Neural cell (in vitro differentiated cells): ENCODE results near the gene GPR158. TPM values are rescaled to one million over a fixed set of nuclear protein-coding genes. Genes with fewer than 3 reads are reported as not detected.

Experiments
- H2AFZ ChIP-seq: fragments of 200-600, 300-800 bp; sonication (generic), shearing (Covaris generic); 2 replicates; pipeline ENCODE4 v1.6.0; 2014; ENCODE audit warnings: low read depth, mild to moderate bottlenecking, antibody characterized with exemption, low read length, moderate library complexity
- H3F3A ChIP-seq: fragments of 200-600 bp; shearing (Covaris generic); 2 replicates; pipeline ENCODE4 v1.6.1; 2016; ENCODE audit warnings: mild to moderate bottlenecking, moderate library complexity, mixed read lengths, antibody characterized with exemption, low read length; ENCODE audit not compliant: insufficient read depth, poor library complexity, severe bottlenecking
- H3K27ac ChIP-seq: fragments of 200-600, 300-800 bp; sonication (generic), shearing (Covaris generic); 2 replicates; pipeline ENCODE4 v1.5.1; 2014; ENCODE audit warnings: mild to moderate bottlenecking, low read length, moderate library complexity
- H3K27me3 ChIP-seq: fragments of 300-800, 200-600 bp; sonication (generic), shearing (Covaris generic); 2 replicates; pipeline ENCODE4 v1.6.0; 2014; ENCODE audit warnings: mild to moderate bottlenecking, low read depth, low read length, moderate library complexity; ENCODE audit not compliant: insufficient read depth
- H3K36me3 ChIP-seq: fragments of 300-800, 200-600 bp; sonication (generic), shearing (Covaris generic); 2 replicates; pipeline ENCODE4 v1.5.1; 2014; ENCODE audit warnings: mild to moderate bottlenecking, antibody characterized with exemption, low read length, moderate library complexity; ENCODE audit not compliant: insufficient read depth
- H3K4me2 ChIP-seq: fragments of 300-800, 200-600 bp; sonication (generic), shearing (Covaris generic); 2 replicates; pipeline ENCODE4 v1.6.0; 2014; ENCODE audit warnings: mild to moderate bottlenecking, low read length
- H3K4me3 ChIP-seq: fragments of 300-800, 200-600 bp; sonication (generic), shearing (Covaris generic); 2 replicates; pipeline ENCODE4 v1.5.1; 2014; ENCODE audit warnings: mild to moderate bottlenecking, low read length, moderate library complexity
- H3K79me2 ChIP-seq: fragments of 200-600 bp; shearing (Covaris generic); replicated peaks from 2 replicates; pipeline ENCODE4 v1.6.0; 2014; ENCODE audit warnings: mild to moderate bottlenecking, low read length, moderate library complexity; ENCODE audit not compliant: insufficient read depth
- H3K9ac ChIP-seq: fragments of 300-800, 200-600 bp; sonication (generic), shearing (Covaris generic); 2 replicates; pipeline ENCODE4 v1.6.1; 2016; ENCODE audit warnings: mild to moderate bottlenecking, low read length, mixed read lengths
- H3K9me2 ChIP-seq: fragments of 200-600 bp; shearing (Covaris generic); 2 replicates; pipeline ENCODE4 v1.6.1; 2016; ENCODE audit warnings: mild to moderate bottlenecking, low read length, mixed read lengths; ENCODE audit not compliant: insufficient read depth
- H3K9me3 ChIP-seq: fragments of 200-600, 300-800 bp; sonication (generic), shearing (Covaris generic); 2 replicates; pipeline ENCODE4 v1.6.1; 2016; ENCODE audit warnings: mild to moderate bottlenecking, mixed run types, low read length, moderate library complexity, mixed read lengths
- H4K20me1 ChIP-seq: fragments of 200-600 bp; shearing (Covaris generic); 2 replicates; pipeline ENCODE4 v1.6.1; 2016; ENCODE audit warnings: mild to moderate bottlenecking, mixed run types; ENCODE audit not compliant: insufficient read depth
- EP300 ChIP-seq: fragments of 450-650 bp; conservative IDR thresholded peaks from 2 replicates; pipeline ENCODE4 v1.6.1; 2014; ENCODE audit warnings: antibody characterized with exemption, mild to moderate bottlenecking, moderate library complexity; ENCODE audit not compliant: poor library complexity, severe bottlenecking
- EZH2 ChIP-seq: fragments of 200-600, 300-800 bp; shearing (Covaris generic), sonication (generic); IDR thresholded peaks from 2 replicates; pipeline ENCODE4 v1.6.1; 2014; ENCODE audit warnings: antibody characterized with exemption, low read length, borderline replicate concordance, mild to moderate bottlenecking; ENCODE audit not compliant: insufficient read depth, poor library complexity, severe bottlenecking
- MXI1 ChIP-seq: fragments of 450-650 bp; conservative IDR thresholded peaks from 2 replicates; pipeline ENCODE4 v1.6.1; 2014; ENCODE audit warnings: antibody characterized with exemption, mild to moderate bottlenecking; ENCODE audit not compliant: poor library complexity, severe bottlenecking
- POLR2AphosphoS5 ChIP-seq: IDR thresholded peaks from 2 replicates; pipeline ENCODE4 v1.6.1; 2012
- RAD21 ChIP-seq: fragments of 450-650 bp; conservative IDR thresholded peaks from 2 replicates; pipeline ENCODE4 v1.6.1; 2014; ENCODE audit warnings: antibody characterized with exemption, mild to moderate bottlenecking, moderate library complexity
- SMC3 ChIP-seq: fragments of 450-650 bp; conservative IDR thresholded peaks from 2 replicates; pipeline ENCODE4 v1.6.1; 2014; ENCODE audit warnings: antibody characterized with exemption, mild to moderate bottlenecking, moderate library complexity; ENCODE audit not compliant: poor library complexity
- TAF1 ChIP-seq: IDR thresholded peaks from 2 replicates; pipeline ENCODE4 v1.6.1; 2012; ENCODE audit warnings: low read depth
- polyA plus RNA-seq: library from polyadenylated mRNA; depleted of rRNA; stranded (reverse); fragments of >200 nt; gene quantifications from 2 replicates; pipeline ENCODE4 v1.2.3, GENCODE V29; 2014
- TF ChIP-seq, protein P1 (sequence below): IDR thresholded peaks from 2 replicates; pipeline ENCODE4 v1.6.1; 2012; ENCODE audit warnings: borderline replicate concordance
- TF ChIP-seq, protein P2 (sequence below): fragments of 450-650 bp; IDR thresholded peaks from 2 replicates; pipeline ENCODE4 v1.5.1; 2014; ENCODE audit warnings: antibody characterized with exemption, mild to moderate bottlenecking, moderate library complexity; ENCODE audit not compliant: poor library complexity, severe bottlenecking

GPR158 gene
- polyA plus RNA-seq, 1 donor from 2014 or later = 2.1 TPM

DNA sequence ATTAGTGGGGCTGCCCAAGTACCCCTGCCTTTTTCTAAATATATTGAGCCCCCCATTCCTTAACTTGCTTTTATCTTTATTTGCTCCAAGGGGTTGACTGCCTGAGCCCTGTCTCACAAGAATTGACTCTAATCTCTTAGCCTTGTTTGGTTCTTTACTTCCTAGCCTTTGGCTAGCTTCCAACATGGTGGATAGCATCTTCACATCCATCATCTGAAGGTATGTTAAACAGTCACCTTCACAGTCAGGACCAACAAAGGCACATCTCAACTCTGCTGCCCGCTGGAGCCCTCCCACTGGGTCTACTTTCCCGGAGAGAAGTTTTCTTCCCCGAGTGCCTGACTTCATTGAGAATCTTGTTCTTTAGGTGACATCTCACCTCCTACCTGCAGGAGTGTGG is 329.5 kb downstream of the GPR158 start:
- no peak overlapping the region for H2AFZ ChIP-seq
- H3K27me3 ChIP-seq = no peaks in the 10 kb centered on the region
- no peak for TF ChIP-seq EP300
- TF ChIP-seq, protein P1, sequence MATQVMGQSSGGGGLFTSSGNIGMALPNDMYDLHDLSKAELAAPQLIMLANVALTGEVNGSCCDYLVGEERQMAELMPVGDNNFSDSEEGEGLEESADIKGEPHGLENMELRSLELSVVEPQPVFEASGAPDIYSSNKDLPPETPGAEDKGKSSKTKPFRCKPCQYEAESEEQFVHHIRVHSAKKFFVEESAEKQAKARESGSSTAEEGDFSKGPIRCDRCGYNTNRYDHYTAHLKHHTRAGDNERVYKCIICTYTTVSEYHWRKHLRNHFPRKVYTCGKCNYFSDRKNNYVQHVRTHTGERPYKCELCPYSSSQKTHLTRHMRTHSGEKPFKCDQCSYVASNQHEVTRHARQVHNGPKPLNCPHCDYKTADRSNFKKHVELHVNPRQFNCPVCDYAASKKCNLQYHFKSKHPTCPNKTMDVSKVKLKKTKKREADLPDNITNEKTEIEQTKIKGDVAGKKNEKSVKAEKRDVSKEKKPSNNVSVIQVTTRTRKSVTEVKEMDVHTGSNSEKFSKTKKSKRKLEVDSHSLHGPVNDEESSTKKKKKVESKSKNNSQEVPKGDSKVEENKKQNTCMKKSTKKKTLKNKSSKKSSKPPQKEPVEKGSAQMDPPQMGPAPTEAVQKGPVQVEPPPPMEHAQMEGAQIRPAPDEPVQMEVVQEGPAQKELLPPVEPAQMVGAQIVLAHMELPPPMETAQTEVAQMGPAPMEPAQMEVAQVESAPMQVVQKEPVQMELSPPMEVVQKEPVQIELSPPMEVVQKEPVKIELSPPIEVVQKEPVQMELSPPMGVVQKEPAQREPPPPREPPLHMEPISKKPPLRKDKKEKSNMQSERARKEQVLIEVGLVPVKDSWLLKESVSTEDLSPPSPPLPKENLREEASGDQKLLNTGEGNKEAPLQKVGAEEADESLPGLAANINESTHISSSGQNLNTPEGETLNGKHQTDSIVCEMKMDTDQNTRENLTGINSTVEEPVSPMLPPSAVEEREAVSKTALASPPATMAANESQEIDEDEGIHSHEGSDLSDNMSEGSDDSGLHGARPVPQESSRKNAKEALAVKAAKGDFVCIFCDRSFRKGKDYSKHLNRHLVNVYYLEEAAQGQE = no peak
- TF ChIP-seq, protein P2, sequence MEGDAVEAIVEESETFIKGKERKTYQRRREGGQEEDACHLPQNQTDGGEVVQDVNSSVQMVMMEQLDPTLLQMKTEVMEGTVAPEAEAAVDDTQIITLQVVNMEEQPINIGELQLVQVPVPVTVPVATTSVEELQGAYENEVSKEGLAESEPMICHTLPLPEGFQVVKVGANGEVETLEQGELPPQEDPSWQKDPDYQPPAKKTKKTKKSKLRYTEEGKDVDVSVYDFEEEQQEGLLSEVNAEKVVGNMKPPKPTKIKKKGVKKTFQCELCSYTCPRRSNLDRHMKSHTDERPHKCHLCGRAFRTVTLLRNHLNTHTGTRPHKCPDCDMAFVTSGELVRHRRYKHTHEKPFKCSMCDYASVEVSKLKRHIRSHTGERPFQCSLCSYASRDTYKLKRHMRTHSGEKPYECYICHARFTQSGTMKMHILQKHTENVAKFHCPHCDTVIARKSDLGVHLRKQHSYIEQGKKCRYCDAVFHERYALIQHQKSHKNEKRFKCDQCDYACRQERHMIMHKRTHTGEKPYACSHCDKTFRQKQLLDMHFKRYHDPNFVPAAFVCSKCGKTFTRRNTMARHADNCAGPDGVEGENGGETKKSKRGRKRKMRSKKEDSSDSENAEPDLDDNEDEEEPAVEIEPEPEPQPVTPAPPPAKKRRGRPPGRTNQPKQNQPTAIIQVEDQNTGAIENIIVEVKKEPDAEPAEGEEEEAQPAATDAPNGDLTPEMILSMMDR = no peak
- no peak for TF ChIP-seq EZH2
- no peak for TF ChIP-seq TAF1
- no peak for TF ChIP-seq SMC3
- TF ChIP-seq MXI1 = no peak
- TF ChIP-seq RAD21 = no peak
- TF ChIP-seq POLR2AphosphoS5 = no peak

GRCh38 chr10:25504838-25505237 is 330.0 kb downstream of the GPR158 start:
- Histone ChIP-seq H3K4me3 (no peak overlapping the region), H2AFZ (no peak overlapping the region), H3F3A (no peaks in the 10 kb centered on the region), H4K20me1 (no peaks in the 10 kb centered on the region), H3K9me3 (no peaks in the 10 kb centered on the region), H3K27me3 (no peaks in the 10 kb centered on the region), H3K27ac (no peak overlapping the region), H3K9ac (no peak overlapping the region), H3K79me2 (no peaks in the 10 kb centered on the region), H3K9me2 (no peaks in the 10 kb centered on the region), H3K36me3 (no peaks in the 10 kb centered on the region), H3K4me2 (no peak overlapping the region)
- TF ChIP-seq RAD21 (no peak), POLR2AphosphoS5 (no peak)

More for the DNA sequence above, 329.5 kb downstream of the GPR158 start:
- Histone ChIP-seq H3K27ac (no peak overlapping the region), H4K20me1 (no peaks in the 10 kb centered on the region), H3K4me2 (no peak overlapping the region), H3K9me2 (no peaks in the 10 kb centered on the region), H3K79me2 (no peaks in the 10 kb centered on the region), H3K4me3 (no peak overlapping the region), H3F3A (no peaks in the 10 kb centered on the region), H3K9me3 (no peaks in the 10 kb centered on the region), H3K9ac (no peak overlapping the region), H3K36me3 (no peaks in the 10 kb centered on the region)

DNA sequence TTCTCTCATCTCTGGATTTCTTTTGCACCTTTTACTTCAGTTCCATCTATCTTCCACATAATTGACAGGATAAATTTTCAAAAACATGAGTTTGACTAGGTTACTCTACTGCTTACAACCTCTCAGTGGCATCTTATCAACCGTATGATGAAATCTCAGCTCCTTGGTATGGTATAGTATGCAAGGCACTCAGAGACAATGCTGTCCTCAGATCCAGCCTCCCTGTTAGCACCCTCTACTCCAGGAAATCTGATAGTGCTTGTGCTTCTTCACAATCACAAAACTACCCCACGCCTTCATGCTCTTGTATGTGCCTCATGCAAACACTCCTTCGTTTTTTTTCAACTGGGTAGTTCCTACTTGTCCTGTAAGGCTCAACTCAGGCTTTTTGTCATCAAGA is 330.7 kb downstream of the GPR158 start:
- Histone ChIP-seq H3F3A (no peaks in the 10 kb centered on the region), H2AFZ (no peak overlapping the region), H3K9ac (no peak overlapping the region), H3K79me2 (no peaks in the 10 kb centered on the region), H3K4me2 (no peak overlapping the region), H3K4me3 (no peak overlapping the region), H3K27ac (no peak overlapping the region), H3K36me3 (no peaks in the 10 kb centered on the region), H3K27me3 (no peaks in the 10 kb centered on the region), H3K9me2 (no peaks in the 10 kb centered on the region), H4K20me1 (no peaks in the 10 kb centered on the region), H3K9me3 (no peaks in the 10 kb centered on the region)
- TF ChIP-seq, protein P2 = no peak
- no peak for TF ChIP-seq POLR2AphosphoS5
- TF ChIP-seq SMC3 = no peak
- TF ChIP-seq, protein P1 = no peak
- TF ChIP-seq TAF1 = no peak
- TF ChIP-seq EZH2 = no peak
- no peak for TF ChIP-seq EP300
- TF ChIP-seq MXI1 = no peak
- TF ChIP-seq RAD21 = no peak
